ENCODE data around the gene PRODH2. TPM values are rescaled to one million over a fixed set of nuclear protein-coding genes. Genes with fewer than 3 reads are reported as not detected.
"Not testable (repeated sequence)": the region's sequence is repeated elsewhere in the genome, so short reads cannot be mapped to it uniquely, and the experiment has no call there.

The PRODH2 gene
- total RNA-seq, 2 donors from 2014 or later: 0.13 TPM; not detected in 1

- H3K4me3 Mint-ChIP-seq; H3K4me1 Mint-ChIP-seq; H3K27ac Mint-ChIP-seq; H3K9me3 Mint-ChIP-seq; ATAC-seq (replicated peaks); H3K27me3 Mint-ChIP-seq: not testable (repeated sequence)
- peaks cover 13% of the 10 kb centered on the region for H3K36me3 Mint-ChIP-seq (ENCODE audit: low read depth)
Measured at GRCh38 chr19:35772362-35772761, 40.3 kb downstream of the PRODH2 start.

- ATAC-seq (replicated peaks): no peak
- Mint-ChIP-seq H3K27ac (no peak overlapping the region), H3K9me3 (no peaks in the 10 kb centered on the region), H3K4me3 (no peak overlapping the region), H3K4me1 (no peaks in the 10 kb centered on the region), H3K36me3 (ENCODE audit: low read depth) (peaks cover 29% of the 10 kb centered on the region), H3K27me3 (no peaks in the 10 kb centered on the region)
Measured at GRCh38 chr19:35768082-35768421, 44.6 kb downstream of the PRODH2 start.

- Mint-ChIP-seq H3K9me3 (no peaks in the 10 kb centered on the region), H3K4me1 (no peaks in the 10 kb centered on the region), H3K27me3 (no peaks in the 10 kb centered on the region), H3K27ac (no peak overlapping the region), H3K36me3 (ENCODE audit: low read depth) (peaks cover 31% of the 10 kb centered on the region), H3K4me3 (no peak overlapping the region)
- ATAC-seq (replicated peaks): no peak
Measured at GRCh38 chr19:35767288-35768081, 45.2 kb downstream of the PRODH2 start.

GRCh38 chr19:35766571-35767104 is 46.0 kb downstream of the PRODH2 start:
- Mint-ChIP-seq H3K36me3 (ENCODE audit: low read depth) (peaks cover 39% of the 10 kb centered on the region), H3K4me1 (no peaks in the 10 kb centered on the region), H3K27me3 (no peaks in the 10 kb centered on the region), H3K27ac (no peak overlapping the region), H3K9me3 (no peaks in the 10 kb centered on the region), H3K4me3 (no peak overlapping the region)
- no peak for ATAC-seq (replicated peaks)

GRCh38 chr19:35764432-35765315 is 48.0 kb downstream of the PRODH2 start:
- H3K27me3 Mint-ChIP-seq: no peaks in the 10 kb centered on the region
- H3K4me1 Mint-ChIP-seq: peaks cover under 1% of the 10 kb centered on the region
- no peak overlapping the region for H3K27ac Mint-ChIP-seq
- no peak overlapping the region for H3K4me3 Mint-ChIP-seq
- no peaks in the 10 kb centered on the region for H3K9me3 Mint-ChIP-seq
- no peak for ATAC-seq (replicated peaks)
- H3K36me3 Mint-ChIP-seq (ENCODE audit: low read depth): peaks cover 39% of the 10 kb centered on the region

GRCh38 chr19:35760711-35761349 is 51.8 kb downstream of the PRODH2 start:
- Mint-ChIP-seq H3K4me1 (peaks cover 9% of the 10 kb centered on the region), H3K9me3 (no peaks in the 10 kb centered on the region), H3K4me3 (no peak overlapping the region), H3K27ac (no peak overlapping the region), H3K27me3 (no peaks in the 10 kb centered on the region), H3K36me3 (ENCODE audit: low read depth) (peaks cover 31% of the 10 kb centered on the region)
- ATAC-seq (replicated peaks): no peak

- Mint-ChIP-seq H3K27ac (peak overlapping the region; percentile 20), H3K4me3 (peak overlapping the region; percentile 86), H3K4me1 (peaks cover 14% of the 10 kb centered on the region), H3K27me3 (no peaks in the 10 kb centered on the region), H3K9me3 (no peaks in the 10 kb centered on the region), H3K36me3 (ENCODE audit: low read depth) (peaks cover 32% of the 10 kb centered on the region)
- no peak for ATAC-seq (replicated peaks)
Measured at GRCh38 chr19:35759697-35760096, 52.9 kb downstream of the PRODH2 start.

GRCh38 chr19:35757749-35758608 is 54.7 kb downstream of the PRODH2 start, which contains the start of gene PROSER3:
Gene PROSER3, plus strand, starts transcription at chr19:35758176. Its CDS starts 40 bp downstream, at chr19:35758216.
- Mint-ChIP-seq H3K9me3 (no peaks in the 10 kb centered on the region), H3K27ac (peak within 1 kb of the TSS; percentile 93), H3K27me3 (no peaks in the 10 kb centered on the region), H3K4me1 (peaks cover 14% of the 10 kb centered on the region), H3K36me3 (ENCODE audit: low read depth) (peaks cover 22% of the 10 kb centered on the region), H3K4me3 (peak within 1 kb of the TSS; percentile 86)
- ATAC-seq (replicated peaks): peak; percentile 99

GRCh38 chr19:35757231-35757748 is 55.4 kb downstream of the PRODH2 start:
- peak overlapping the region; percentile 86 for H3K4me3 Mint-ChIP-seq

GRCh38 chr19:35756377-35757230 is 56.0 kb downstream of the PRODH2 start, which contains the start of gene HSPB6:
Gene HSPB6, minus strand, starts transcription at chr19:35757029. Its CDS starts 21 bp downstream, at chr19:35757008.
- peak within 1 kb of the TSS; percentile 93 for H3K27ac Mint-ChIP-seq
- no peak for ATAC-seq (replicated peaks)
- peak within 1 kb of the TSS; percentile 86 for H3K4me3 Mint-ChIP-seq
- no peaks in the 10 kb centered on the region for H3K9me3 Mint-ChIP-seq
- peaks cover 12% of the 10 kb centered on the region for H3K36me3 Mint-ChIP-seq (ENCODE audit: low read depth)
- no peaks in the 10 kb centered on the region for H3K27me3 Mint-ChIP-seq
- H3K4me1 Mint-ChIP-seq: peaks cover 14% of the 10 kb centered on the region

More at GRCh38 chr19:35757231-35757748, 55.4 kb downstream of the PRODH2 start:
- Mint-ChIP-seq H3K36me3 (ENCODE audit: low read depth) (peaks cover 18% of the 10 kb centered on the region), H3K4me1 (peaks cover 14% of the 10 kb centered on the region), H3K27me3 (no peaks in the 10 kb centered on the region), H3K27ac (peak overlapping the region; percentile 93), H3K9me3 (no peaks in the 10 kb centered on the region)
- ATAC-seq (replicated peaks): no peak

- Mint-ChIP-seq H3K27me3 (no peaks in the 10 kb centered on the region), H3K9me3 (no peaks in the 10 kb centered on the region), H3K27ac (no peak overlapping the region), H3K36me3 (ENCODE audit: low read depth) (peaks cover 12% of the 10 kb centered on the region), H3K4me3 (peak overlapping the region; percentile 54), H3K4me1 (peaks cover 14% of the 10 kb centered on the region)
- no peak for ATAC-seq (replicated peaks)
Measured at GRCh38 chr19:35755550-35756376, 56.9 kb downstream of the PRODH2 start.

- H3K27ac Mint-ChIP-seq: no peak overlapping the region
- H3K36me3 Mint-ChIP-seq (ENCODE audit: low read depth): peaks cover 12% of the 10 kb centered on the region
- no peak for ATAC-seq (replicated peaks)
- no peaks in the 10 kb centered on the region for H3K9me3 Mint-ChIP-seq
- peaks cover 14% of the 10 kb centered on the region for H3K4me1 Mint-ChIP-seq
- H3K4me3 Mint-ChIP-seq: peak overlapping the region; percentile 43
- H3K27me3 Mint-ChIP-seq: no peaks in the 10 kb centered on the region
Measured at GRCh38 chr19:35755131-35755549, 57.5 kb downstream of the PRODH2 start.

Measured in activated T-helper 17 cell treated with anti-CD3 and anti-CD28 coated beads, Interleukin-2, amount 50 U/mL, for 72 hours (primary cell).